ENCODE results near the gene FTCD.

DNA sequence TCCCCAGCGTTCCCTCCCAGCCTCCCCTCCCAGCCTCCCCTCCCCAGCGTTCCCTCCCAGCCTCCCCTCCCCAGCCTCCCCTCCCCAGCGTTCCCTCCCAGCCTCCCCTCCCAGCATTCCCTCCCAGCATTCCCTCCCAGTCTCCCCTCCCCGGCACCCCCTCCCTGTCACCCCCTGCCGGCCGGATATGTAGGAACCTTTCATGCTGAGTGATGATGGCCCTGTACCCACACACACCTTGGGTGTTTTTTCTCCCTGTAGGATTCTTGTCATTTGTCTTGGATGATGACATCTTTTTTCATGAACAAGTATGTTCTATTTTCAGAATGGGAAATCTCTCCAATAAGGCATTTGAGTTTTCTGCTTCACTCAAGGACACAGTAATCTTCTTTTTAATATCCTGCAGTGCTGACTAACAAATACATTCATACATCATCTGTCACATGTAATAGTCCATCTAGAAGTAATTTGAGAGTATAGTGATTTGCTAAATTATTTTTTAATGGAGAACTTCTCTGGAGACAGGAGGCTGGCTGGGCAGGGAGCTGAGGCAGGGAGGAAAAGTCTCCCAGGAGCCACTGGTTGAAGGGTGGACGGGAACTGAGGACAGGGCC, 19.5 kb downstream of the FTCD start:
- TF ChIP-seq EZH2 (IDR thresholded peaks at IDR 0.05; ENCODE audit: insufficient read depth, poor library complexity, severe bottlenecking) (no peak), EZH2phosphoT487 (IDR thresholded peaks at IDR 0.05; ENCODE audit: insufficient read depth, low read depth) (no peak)
